Heart right ventricle (tissue), 16 donors: ENCODE data around the gene RBP3. TPM values are rescaled to one million over a fixed set of nuclear protein-coding genes. Genes with fewer than 3 reads are reported as not detected.

Experiments used
- ATAC-seq, 8 donors: fragments of 200-7000 bp; cut with Tn5 transposase; one replicate each; pipeline ENCODE4 v1.9.1; 2020; ENCODE audit warnings: mild to moderate bottlenecking in 8 of 8, moderate library complexity in 8 of 8, moderate number of reproducible peaks in 1 of 8
- DNase-seq, 2 donors: peaks; one replicate each; pipeline ENCODE4 v3.0.0-alpha.2; 2020
- H3K27ac ChIP-seq, 10 donors: fragments of 200-600 bp; sonication (generic) in 2 of 10; one replicate each; pipeline versions ENCODE4 v1.5.0 to v1.8.0; 2020 to 2022; ENCODE audit warnings: mild to moderate bottlenecking in 3 of 10
- H3K27me3 ChIP-seq, 7 donors: fragments of 200-600 bp; one replicate each; pipeline ENCODE4 v1.8.0; 2021 to 2022; ENCODE audit warnings: mild to moderate bottlenecking in 2 of 7
- H3K36me3 ChIP-seq, 9 donors: fragments of 200-600 bp; sonication (generic) in 1 of 9; one replicate each; pipeline versions ENCODE4 v1.5.0 to v1.8.0; 2020 to 2022; ENCODE audit warnings: mild to moderate bottlenecking in 2 of 9
- H3K4me1 ChIP-seq, 9 donors: fragments of 200-600 bp; sonication (generic) in 1 of 9; one replicate each; pipeline versions ENCODE4 v1.5.0 to v1.8.0; 2020 to 2022; ENCODE audit warnings: mild to moderate bottlenecking in 4 of 9
- H3K4me3 ChIP-seq, 10 donors: fragments of 200-600 bp; sonication (generic) in 2 of 10; one replicate each; pipeline versions ENCODE4 v1.5.0 to v1.8.0; 2020 to 2022; ENCODE audit warnings: mild to moderate bottlenecking in 7 of 10, moderate library complexity in 2 of 10
- H3K9me3 ChIP-seq, 11 donors: fragments of 200-600 bp in 10 of 11; sonication (generic) in 2 of 11; one replicate each; pipeline versions ENCODE4 v1.5.0 to v1.8.0; 2013 to 2022; ENCODE audit warnings: mild to moderate bottlenecking in 2 of 11, control low read depth in 1 of 11, moderate library complexity in 1 of 11
- WGBS, 2 donors: extraction: QIAGEN DNeasy Blood & Tissue Kit; methylation state at CpG; one replicate each; pipeline ENCODE4 v1.1.7; 2013; ENCODE audit warnings: inconsistent platforms in 1 of 2; 5-methylcytosine and 5-hydroxymethylcytosine counted together
- intact Hi-C, 10 donors: fragments of 100-400 bp; cut with DNase I; formaldehyde crosslinking; loops; one replicate each; pipeline versions ENCODE4 v1.11.1 to v1.14.2; 2022
- polyA plus RNA-seq, 2 donors: library from polyadenylated mRNA; stranded (reverse); fragments of 200-250 nt; gene quantifications; one replicate each; pipeline ENCODE4 v1.2.3, GENCODE V29; 2013
- total RNA-seq, 10 donors: library from RNA; stranded (reverse); fragmentation: NEBNext Ultra II Directional in 3 of 10; extraction: Animal tissue kit (Norgen Biotek cat#: 25700) in 3 of 10; gene quantifications; one replicate each; pipeline versions ENCODE4 v1.2.1 to v1.2.4, GENCODE V29; 2021 to 2023
- TF ChIP-seq, protein P1 (sequence below), 9 donors: fragments of 200-600 bp; sonication (generic) in 2 of 9; IDR thresholded peaks; one replicate each; pipeline versions ENCODE4 v1.5.0 to v1.8.0; 2021 to 2022; ENCODE audit warnings: antibody characterized with exemption in 9 of 9, mild to moderate bottlenecking in 5 of 9, moderate library complexity in 1 of 9
- donor health status: Arrhythmogenic right ventricular cardiomyopathy.
- donor health status: ischemic (EF 13 %, LVEDD 7.1; RV severe dilation, severe dysfunction).
- donor health status: healthy with polysubstance abuse.
- donor health status: DM: no; HTN: yes; CAD: no.
- donor health status: DM: no; HTN: no; CAD: no.
- donor health status: ischemic (EF 25% LVEDD 6.9; RV normal size, moderate dysfunction).
- donor health status: ischemic (EF 25% LVEDD 5.7; RV mildly dilated, moderate dysfunction).
- donor health status: healthy.
- donor health status: DM: yes; HTN: yes; CAD: no.
- donor health status: Ischemic cardiomyopathy.
- donor health status: ischemic (EF 35%, LVEDD 5.7; RV mildly dilated, moderate dysfunction).
- donor health status: nonischemic (EF 11% LVEDD 7.7; RV severe dilation, severe dysfunction).
- donor health status: DM: yes; HTN: yes; CAD: no.
- donor health status: PGD.
- donor health status: ischemic (EF 29% LVEDD 5.4; RV normal size, mild dysfunction).
- donor health status: nonischemic (EF 23%, LVEDD 6.1; RV moderate dilation, normal function).

RBP3 gene
- total and polyA plus RNA-seq, 12 donors: not detected

DNA sequence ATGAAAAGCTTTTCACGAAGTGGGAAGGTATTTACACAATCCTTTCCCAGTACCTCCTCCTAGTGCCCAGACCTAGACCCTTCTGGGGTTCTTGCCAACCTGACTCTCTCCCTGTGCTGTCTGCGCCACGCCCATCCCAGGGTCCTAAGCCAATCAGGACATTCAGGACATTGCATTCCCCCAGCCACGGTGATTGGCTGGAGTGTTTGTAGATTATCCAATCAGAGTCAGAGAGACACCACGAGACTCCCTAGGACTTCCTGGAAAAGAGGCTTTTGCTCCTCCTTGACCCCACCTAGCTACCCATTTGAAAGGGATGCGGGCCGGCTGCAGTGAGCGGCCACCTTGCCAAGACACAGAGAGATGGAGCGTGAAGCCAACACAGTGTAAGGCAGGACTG, 29.5 kb upstream of the RBP3 start:
- intact Hi-C loops: no loop called here
- no peaks in the 10 kb centered on the region for H3K36me3 ChIP-seq

DNA sequence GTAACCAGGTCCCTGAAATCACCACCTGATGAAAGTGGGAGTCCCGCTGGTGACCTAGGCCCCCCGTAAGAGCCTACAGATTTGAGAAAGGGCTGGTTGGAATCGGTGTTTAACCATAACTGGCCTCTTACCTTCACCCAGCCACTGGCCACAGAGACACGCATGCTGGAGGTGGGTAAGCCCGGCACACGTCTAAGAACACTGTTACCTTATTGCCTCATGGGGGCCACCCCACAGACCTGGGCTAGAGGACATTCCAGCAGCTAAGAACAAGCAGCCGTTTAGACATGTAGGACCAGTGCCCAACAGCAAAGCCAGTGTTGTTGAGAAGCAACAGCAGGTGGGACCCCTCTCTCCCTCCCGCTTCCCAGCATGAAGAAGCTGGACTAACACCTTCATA, 28.4 kb upstream of the RBP3 start:
- intact Hi-C loops: no loop called here
- no peak overlapping the region for H3K27ac ChIP-seq
- H3K9me3 ChIP-seq: no peaks in the 10 kb centered on the region
- H3K36me3 ChIP-seq: no peaks in the 10 kb centered on the region
- H3K4me3 ChIP-seq: no peak overlapping the region
- ATAC-seq: no peak
- no peak for DNase-seq
- H3K4me1 ChIP-seq: no peaks in the 10 kb centered on the region
- TF ChIP-seq, protein P1, sequence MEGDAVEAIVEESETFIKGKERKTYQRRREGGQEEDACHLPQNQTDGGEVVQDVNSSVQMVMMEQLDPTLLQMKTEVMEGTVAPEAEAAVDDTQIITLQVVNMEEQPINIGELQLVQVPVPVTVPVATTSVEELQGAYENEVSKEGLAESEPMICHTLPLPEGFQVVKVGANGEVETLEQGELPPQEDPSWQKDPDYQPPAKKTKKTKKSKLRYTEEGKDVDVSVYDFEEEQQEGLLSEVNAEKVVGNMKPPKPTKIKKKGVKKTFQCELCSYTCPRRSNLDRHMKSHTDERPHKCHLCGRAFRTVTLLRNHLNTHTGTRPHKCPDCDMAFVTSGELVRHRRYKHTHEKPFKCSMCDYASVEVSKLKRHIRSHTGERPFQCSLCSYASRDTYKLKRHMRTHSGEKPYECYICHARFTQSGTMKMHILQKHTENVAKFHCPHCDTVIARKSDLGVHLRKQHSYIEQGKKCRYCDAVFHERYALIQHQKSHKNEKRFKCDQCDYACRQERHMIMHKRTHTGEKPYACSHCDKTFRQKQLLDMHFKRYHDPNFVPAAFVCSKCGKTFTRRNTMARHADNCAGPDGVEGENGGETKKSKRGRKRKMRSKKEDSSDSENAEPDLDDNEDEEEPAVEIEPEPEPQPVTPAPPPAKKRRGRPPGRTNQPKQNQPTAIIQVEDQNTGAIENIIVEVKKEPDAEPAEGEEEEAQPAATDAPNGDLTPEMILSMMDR (IDR thresholded peaks at IDR 0.05): no peak
- 88 to 93% methylated on average over 8 of the region's 8 CpGs for WGBS, 2 donors
- H3K27me3 ChIP-seq: peaks cover 0 to 22% (median 9%) of the 10 kb centered on the region in 7 donors

More for the DNA sequence above, 29.5 kb upstream of the RBP3 start:
- Histone ChIP-seq H3K27me3 (peaks cover 0 to 21% (median 9%) of the 10 kb centered on the region in 7 donors), H3K9me3 (no peaks in the 10 kb centered on the region), H3K27ac (no peak overlapping the region), H3K4me3 (no peak overlapping the region), H3K4me1 (no peaks in the 10 kb centered on the region)
- no peak for ATAC-seq
- TF ChIP-seq, protein P1 (IDR thresholded peaks at IDR 0.05): no peak
- DNase-seq: no peak
- WGBS, 2 donors: 51 to 91% methylated on average over 9 of the region's 9 CpGs

DNA sequence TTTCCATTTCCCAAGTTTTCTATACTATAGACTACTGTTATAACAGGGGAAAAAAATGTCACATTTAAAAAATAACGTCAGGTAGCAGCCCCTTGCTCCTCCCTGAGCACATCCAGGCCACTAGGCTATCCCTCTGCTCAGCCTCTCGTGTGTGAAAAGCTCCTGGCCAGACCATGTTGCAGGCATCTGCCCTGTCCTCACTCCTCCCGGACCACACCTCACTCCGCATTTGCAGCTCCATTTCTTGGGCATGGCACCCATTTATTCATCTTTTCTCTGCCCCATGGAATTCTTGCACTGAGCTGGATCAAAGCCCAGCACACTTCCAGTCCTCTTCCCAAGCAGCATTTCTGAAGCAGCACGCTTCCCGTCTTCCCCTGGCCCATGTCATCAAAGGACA, 27.4 kb upstream of the RBP3 start:
- no peak for ATAC-seq
- DNase-seq: no peak
- H3K4me3 ChIP-seq: no peak overlapping the region
- H3K27ac ChIP-seq: no peak overlapping the region
- intact Hi-C loops: no loop called here
- peaks cover 0 to 22% (median 9%) of the 10 kb centered on the region in 7 donors for H3K27me3 ChIP-seq
- no peaks in the 10 kb centered on the region for H3K9me3 ChIP-seq
- TF ChIP-seq, protein P1 (IDR thresholded peaks at IDR 0.05): no peak
- H3K36me3 ChIP-seq: no peaks in the 10 kb centered on the region
- no peaks in the 10 kb centered on the region for H3K4me1 ChIP-seq
- WGBS, 2 donors: 35 to 59% methylated on average over 6 of the region's 6 CpGs

DNA sequence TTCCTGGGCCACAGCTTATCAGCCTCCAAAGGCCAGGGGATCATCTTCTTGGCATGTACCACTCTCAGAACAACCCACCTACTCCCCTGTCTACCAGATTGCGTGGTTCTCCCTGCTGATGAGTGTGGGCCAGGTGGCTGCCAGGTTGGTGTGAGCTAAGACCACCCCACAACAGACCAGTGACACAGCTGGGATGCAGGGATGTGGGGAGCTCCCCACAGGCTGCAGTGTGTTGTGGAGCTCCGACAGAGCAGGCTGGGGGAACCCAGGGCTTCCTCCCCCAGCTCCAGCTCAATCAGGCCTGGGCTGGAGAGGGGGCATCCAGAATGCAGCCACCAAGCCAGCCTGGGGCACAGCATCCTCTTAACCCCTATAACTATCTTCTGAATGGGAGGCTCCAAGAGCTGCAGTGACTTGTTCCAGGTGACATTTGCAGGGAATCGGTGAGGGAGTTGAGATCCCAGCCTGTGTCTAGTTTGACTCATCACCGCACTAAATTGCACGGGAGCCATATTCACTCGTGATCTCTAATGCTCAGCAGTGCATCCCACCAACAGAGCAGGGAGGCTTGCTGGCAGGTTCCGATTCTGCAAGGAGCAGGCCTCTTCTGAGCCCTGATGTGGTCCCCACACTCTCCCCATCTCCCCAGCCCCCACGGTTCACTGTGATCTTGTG, 26.5 kb upstream of the RBP3 start:
- H3K4me1 ChIP-seq: peaks cover 0 to 7% (median 0%) of the 10 kb centered on the region in 9 donors
- no peak overlapping the region for H3K4me3 ChIP-seq
- 69 to 78% methylated on average over 8 of the region's 8 CpGs for whole genome bisulfite sequencing, 2 donors
- no peaks in the 10 kb centered on the region for H3K36me3 ChIP-seq
- ATAC-seq: peak in 1 of 8 donors; percentile 11
- no peaks in the 10 kb centered on the region for H3K9me3 ChIP-seq
- TF ChIP-seq, protein P1 (IDR thresholded peaks at IDR 0.05): no peak
- H3K27me3 ChIP-seq: peaks cover 0 to 22% (median 9%) of the 10 kb centered on the region in 7 donors
- no peak overlapping the region for H3K27ac ChIP-seq
- intact Hi-C loops: no loop called here
- DNase-seq: no peak
